ENCODE data around the gene GBA2. TPM values are rescaled to one million over a fixed set of nuclear protein-coding genes. Genes with fewer than 3 reads are reported as not detected.

Gene GBA2
- total RNA-seq, 4 donors from 2014 or later, result 263 to 474 (median 436) TPM

- no peak for DNase-seq
These were observed 36.1 kb downstream of the GBA2 start for GRCh38 chr9:35712762-35713400.

GRCh38 chr9:35711501-35712428 is 37.3 kb downstream of the GBA2 start:
- Histone ChIP-seq H3K9me3 (no peaks in the 10 kb centered on the region), H3K4me3 (no peak overlapping the region), H3K27me3 (no peaks in the 10 kb centered on the region), H3K4me1 (no peaks in the 10 kb centered on the region), H3K27ac (no peak overlapping the region), H3K36me3 (peaks cover 0 to 93% (median 8%) of the 10 kb centered on the region in 3 donors)
- no peak for DNase-seq
- TF ChIP-seq POLR2A (IDR thresholded peaks at IDR 0.05) (no peak), CTCF (IDR thresholded peaks at IDR 0.05) (no peak)

More at GRCh38 chr9:35712762-35713400, 36.1 kb downstream of the GBA2 start:
- no peak for TF ChIP-seq POLR2A (IDR thresholded peaks at IDR 0.05)
- TF ChIP-seq CTCF (IDR thresholded peaks at IDR 0.05), result no peak
- no peaks in the 10 kb centered on the region for H3K4me1 ChIP-seq
- no peak overlapping the region for H3K27ac ChIP-seq
- no peaks in the 10 kb centered on the region for H3K27me3 ChIP-seq
- no peaks in the 10 kb centered on the region for H3K9me3 ChIP-seq
- no peak overlapping the region for H3K4me3 ChIP-seq
- H3K36me3 ChIP-seq, result peaks cover 0 to 93% (median 8%) of the 10 kb centered on the region in 3 donors

GRCh38 chr9:35710818-35711500 is 38.1 kb downstream of the GBA2 start:
- Histone ChIP-seq H3K27me3 (no peaks in the 10 kb centered on the region), H3K27ac (no peak overlapping the region), H3K9me3 (no peaks in the 10 kb centered on the region), H3K4me1 (no peaks in the 10 kb centered on the region), H3K36me3 (peaks cover 0 to 93% (median 8%) of the 10 kb centered on the region in 3 donors), H3K4me3 (no peak overlapping the region)
- TF ChIP-seq POLR2A (IDR thresholded peaks at IDR 0.05) (no peak), CTCF (IDR thresholded peaks at IDR 0.05) (no peak)
- no peak for DNase-seq

- Histone ChIP-seq H3K27ac (no peak overlapping the region), H3K9me3 (no peaks in the 10 kb centered on the region), H3K4me1 (no peaks in the 10 kb centered on the region), H3K27me3 (no peaks in the 10 kb centered on the region), H3K4me3 (no peak overlapping the region), H3K36me3 (peaks cover 0 to 93% (median 0%) of the 10 kb centered on the region in 3 donors)
- peak in 1 of 3 donors; percentile 5 for DNase-seq
- TF ChIP-seq POLR2A (IDR thresholded peaks at IDR 0.05) (no peak), CTCF (IDR thresholded peaks at IDR 0.05) (no peak)
These were observed 40.9 kb downstream of the GBA2 start for GRCh38 chr9:35708146-35708545.

DNA sequence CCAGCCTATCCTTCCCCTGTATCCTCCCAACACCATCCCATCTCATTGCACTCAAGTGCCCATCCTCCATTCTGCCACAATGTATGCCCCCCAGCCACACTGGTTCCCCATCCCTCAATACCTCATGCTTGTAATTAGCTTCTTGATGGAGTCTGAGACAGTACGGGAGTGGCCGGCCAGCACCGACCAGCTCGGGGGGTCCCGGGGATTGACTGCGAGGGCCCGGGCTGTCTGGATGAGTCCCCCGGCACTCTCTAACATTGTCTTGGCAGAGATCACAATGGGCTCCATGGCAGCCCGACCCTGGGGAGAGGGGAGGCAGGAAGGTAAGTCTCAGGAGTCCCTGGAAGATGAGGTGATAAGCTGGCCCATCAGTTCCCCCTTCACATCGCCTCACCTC is 42.1 kb downstream of the GBA2 start:
- H3K27ac ChIP-seq, result no peak overlapping the region
- H3K9me3 ChIP-seq, result no peaks in the 10 kb centered on the region
- DNase-seq, result no peak
- peaks cover 0 to 93% (median 0%) of the 10 kb centered on the region in 3 donors for H3K36me3 ChIP-seq
- TF ChIP-seq CTCF (IDR thresholded peaks at IDR 0.05) (no peak), POLR2A (IDR thresholded peaks at IDR 0.05) (no peak)
- no peak overlapping the region for H3K4me3 ChIP-seq
- H3K4me1 ChIP-seq, result no peaks in the 10 kb centered on the region
- no peaks in the 10 kb centered on the region for H3K27me3 ChIP-seq

Measured in Peyer's patch (tissue), 4 donors.